Right lobe of liver (tissue), 6 donors: ENCODE data around the gene RUBCNL. TPM values are rescaled to one million over a fixed set of nuclear protein-coding genes. Genes with fewer than 3 reads are reported as not detected.

Experiments used
- ATAC-seq, 4 donors: fragments of 200-7000 bp; cut with Tn5 transposase; one replicate each; pipeline ENCODE4 v1.9.1; 2020; ENCODE audit warnings: mild to moderate bottlenecking in 4 of 4, moderate library complexity in 4 of 4
- DNase-seq, 3 donors: peaks; one replicate each; pipeline ENCODE4 v3.0.0-alpha.2; 2020
- H3K27ac ChIP-seq, 3 donors: fragments of 200-600 bp; one replicate each; pipeline ENCODE4 v1.8.0; 2022
- H3K27me3 ChIP-seq, 2 donors: fragments of 200-600 bp; one replicate each; pipeline ENCODE4 v1.8.0; 2022
- H3K36me3 ChIP-seq, 4 donors: fragments of 200-600 bp; sonication (generic) in 1 of 4; one replicate each; pipeline versions ENCODE4 v1.5.1 to v1.8.0; 2017 to 2022; ENCODE audit warnings: control low read depth in 1 of 4
- H3K4me1 ChIP-seq, 4 donors: fragments of 200-600 bp; sonication (generic) in 1 of 4; one replicate each; pipeline versions ENCODE4 v1.5.1 to v1.8.0; 2017 to 2022; ENCODE audit warnings: control low read depth in 1 of 4
- H3K4me3 ChIP-seq, 3 donors: fragments of 200-600 bp; one replicate each; pipeline ENCODE4 v1.8.0; 2022
- H3K9me3 ChIP-seq, 4 donors: fragments of 200-600 bp; sonication (generic) in 1 of 4; one replicate each; pipeline versions ENCODE4 v1.5.1 to v1.8.0; 2017 to 2022; ENCODE audit warnings: control low read depth in 1 of 4
- POLR2A ChIP-seq: fragments of 450-650 bp; IDR thresholded peaks from one replicate; pipeline ENCODE4 v1.6.1; 2017; ENCODE audit warnings: antibody characterized with exemption, mild to moderate bottlenecking
- WGBS: methylation state at CpG from one replicate; pipeline ENCODE4 v1.1.6; 2018; ENCODE audit warnings: low coverage, low lambda C conversion rate; ENCODE audit not compliant: insufficient coverage; ENCODE audit errors: missing lambda C conversion rate; 5-methylcytosine and 5-hydroxymethylcytosine counted together
- intact Hi-C, 2 donors: fragments of 100-400 bp; cut with DNase I; formaldehyde crosslinking; loops; one replicate each; pipeline versions ENCODE4 v1.11.2 to v1.14.1; 2022
- small RNA-seq, 2 experiments: library from RNA; depleted of rRNA; stranded (forward); fragments of <200 nt; gene quantifications; one replicate each; pipeline ENCODE3, GENCODE V24; 2016
- total RNA-seq, 6 experiments: library from RNA; depleted of rRNA in 2 of 6; stranded (reverse); fragments of >200 nt in 2 of 6; fragmentation: NEBNext Ultra II Directional in 3 of 6; extraction: Animal tissue kit (Norgen Biotek cat#: 25700) in 3 of 6; gene quantifications; one replicate each; pipeline versions ENCODE4 v1.1.0 to v1.2.4, GENCODE V29; 2016 to 2023
- TF ChIP-seq, protein P1 (sequence below), 4 donors: fragments of 200-600 bp in 3 of 4; fragments of 450-650 bp in 1 of 4; IDR thresholded peaks; one replicate each; pipeline versions ENCODE4 v1.5.1 to v1.8.0; 2016 to 2022; ENCODE audit warnings: antibody characterized with exemption in 4 of 4, mild to moderate bottlenecking in 2 of 4
- donor health status: DM: no; HTN: yes; CAD: no.
- donor health status: DM: no; HTN: no; CAD: no.
- donor health status: DM: no; HTN: no; CAD: no.
- donor health status: DM: no; HTN: yes; CAD: no.
- donor health status: DM: no; HTN: yes; CAD: no.

Gene RUBCNL
- total RNA-seq, 6 experiments from 2014 or later: 0.46 to 2.3 (median 1.0) TPM

DNA sequence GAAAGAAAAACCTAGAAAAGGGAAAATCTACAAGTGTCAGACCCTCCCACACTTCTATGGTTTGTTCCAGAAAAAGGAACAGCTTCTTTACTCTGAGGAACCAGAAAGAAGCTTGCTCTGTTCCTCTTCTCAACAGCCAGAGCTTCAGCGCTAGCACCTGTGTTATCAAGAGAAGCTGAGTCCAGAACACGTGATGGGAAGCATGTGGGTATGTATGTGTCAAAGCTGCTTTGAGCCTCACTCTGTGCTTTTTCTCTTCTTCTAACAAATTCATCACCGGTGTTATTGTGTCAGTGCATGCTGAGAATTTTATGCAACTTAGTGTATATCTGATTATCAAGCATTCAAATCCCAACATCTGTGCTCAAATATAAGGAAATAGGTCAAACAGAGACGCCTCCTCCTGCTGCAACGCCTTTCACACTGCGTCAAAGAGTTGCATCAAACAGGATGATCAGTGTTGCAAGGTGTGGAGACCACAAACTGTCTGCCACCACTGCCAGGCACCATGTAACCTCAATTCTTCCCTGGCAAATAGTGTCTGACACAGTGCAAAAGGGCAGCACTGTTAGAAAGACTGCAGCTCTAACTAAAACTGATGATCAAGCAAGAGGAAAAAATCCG is 91.4 kb downstream of the RUBCNL start:
- peak overlapping the region in 2 of 3 donors; percentile 9 to 12 for H3K4me3 ChIP-seq
- no peaks in the 10 kb centered on the region for H3K36me3 ChIP-seq
- intact Hi-C loops: no loop called here
- peaks cover 0 to 48% (median 17%) of the 10 kb centered on the region in 4 donors for H3K4me1 ChIP-seq
- H3K9me3 ChIP-seq: no peaks in the 10 kb centered on the region
- no peaks in the 10 kb centered on the region for H3K27me3 ChIP-seq
- ATAC-seq (peak; percentile 79 to 91 (median 86)), DNase-seq (peak; percentile 32 to 87 (median 81))
- TF ChIP-seq, protein P1, sequence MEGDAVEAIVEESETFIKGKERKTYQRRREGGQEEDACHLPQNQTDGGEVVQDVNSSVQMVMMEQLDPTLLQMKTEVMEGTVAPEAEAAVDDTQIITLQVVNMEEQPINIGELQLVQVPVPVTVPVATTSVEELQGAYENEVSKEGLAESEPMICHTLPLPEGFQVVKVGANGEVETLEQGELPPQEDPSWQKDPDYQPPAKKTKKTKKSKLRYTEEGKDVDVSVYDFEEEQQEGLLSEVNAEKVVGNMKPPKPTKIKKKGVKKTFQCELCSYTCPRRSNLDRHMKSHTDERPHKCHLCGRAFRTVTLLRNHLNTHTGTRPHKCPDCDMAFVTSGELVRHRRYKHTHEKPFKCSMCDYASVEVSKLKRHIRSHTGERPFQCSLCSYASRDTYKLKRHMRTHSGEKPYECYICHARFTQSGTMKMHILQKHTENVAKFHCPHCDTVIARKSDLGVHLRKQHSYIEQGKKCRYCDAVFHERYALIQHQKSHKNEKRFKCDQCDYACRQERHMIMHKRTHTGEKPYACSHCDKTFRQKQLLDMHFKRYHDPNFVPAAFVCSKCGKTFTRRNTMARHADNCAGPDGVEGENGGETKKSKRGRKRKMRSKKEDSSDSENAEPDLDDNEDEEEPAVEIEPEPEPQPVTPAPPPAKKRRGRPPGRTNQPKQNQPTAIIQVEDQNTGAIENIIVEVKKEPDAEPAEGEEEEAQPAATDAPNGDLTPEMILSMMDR (IDR thresholded peaks at IDR 0.05): no peak
- peak; percentile 66 for TF ChIP-seq POLR2A
- peak overlapping the region; percentile 62 to 93 (median 66) for H3K27ac ChIP-seq
- WGBS: 8% methylated on average over 7 of the region's 7 CpGs

DNA sequence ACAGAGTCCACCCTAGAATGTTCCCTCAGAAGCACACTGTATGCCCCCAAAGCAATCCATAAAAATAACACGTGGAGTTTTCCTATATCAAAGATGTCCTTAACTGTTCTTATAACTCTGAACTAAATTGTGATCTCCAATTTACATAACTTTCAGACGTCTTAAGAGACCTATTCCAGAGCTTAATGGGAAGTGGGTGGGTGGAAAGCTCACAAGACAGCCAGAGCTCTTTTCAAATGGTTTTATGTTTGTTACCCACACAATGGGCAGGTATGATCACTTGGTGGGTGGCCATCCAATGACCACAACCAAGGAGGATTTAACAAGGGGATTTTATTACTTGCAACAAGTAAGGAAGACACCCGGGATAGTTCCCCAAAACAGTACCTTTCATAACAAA is 93.6 kb downstream of the RUBCNL start:
- Histone ChIP-seq H3K4me3 (no peak overlapping the region), H3K27me3 (no peaks in the 10 kb centered on the region), H3K27ac (no peak overlapping the region), H3K9me3 (no peaks in the 10 kb centered on the region), H3K4me1 (peaks cover 0 to 59% (median 22%) of the 10 kb centered on the region in 4 donors), H3K36me3 (no peaks in the 10 kb centered on the region)
- 85% methylated on average over 3 of the region's 3 CpGs for WGBS
- ATAC-seq (no peak), DNase-seq (no peak)
- intact Hi-C loops: no loop called here
- no peak for TF ChIP-seq POLR2A
- TF ChIP-seq, protein P1 (IDR thresholded peaks at IDR 0.05): no peak

Small RNAs within 50 kb of the gene (small RNA-seq; reads per million reads assigned to genes)
- 0.52 to 2.3 reads per million in 2 experiments for gene RNU2-6P
- gene RNU6-68P: 0 reads per million in 2 experiments

Other genes with a start within 250 kb of the RUBCNL start
- 10 to 100 TPM; 19.7 to 58.1 (median 22.8) TPM for gene LCP1, start 205.1 kb downstream of the RUBCNL start, total RNA-seq
- gene LRRC63, start 175.3 kb downstream of the RUBCNL start, total RNA-seq: under 1 TPM in 1 of 6 experiments, not detected in 5; 0.12 TPM
- 1 to 10 TPM; 5.4 to 9.6 (median 7.7) TPM for gene LRCH1, start 165.9 kb upstream of the RUBCNL start, total RNA-seq